GM19455 (cell line): Measurements from ENCODE around the gene TECPR1.

ENCODE experiments used
- ATAC-seq: cut with Tn5 transposase; IDR thresholded peaks from one replicate; pipeline ENCODE4 v1.9.1; 2021; ENCODE audit not compliant: unreplicated experiment

Gene TECPR1

GRCh38 chr7:98166668-98166970 lies 85.4 kb downstream of the TECPR1 start:
- no peak for ATAC-seq

GRCh38 chr7:98165827-98166667 lies 86.0 kb downstream of the TECPR1 start:
- peak; percentile 54 for ATAC-seq
